K562 (cell line): ENCODE data around the gene FBN1. TPM values are rescaled to one million over a fixed set of nuclear protein-coding genes. Genes with fewer than 3 reads are reported as not detected.

Experiments used
- CBX2 ChIP-seq: fragments of 200-600 bp; sonication (generic); IDR thresholded peaks from one replicate; pipeline ENCODE4 v1.6.1; 2012; ENCODE audit warnings: mild to moderate bottlenecking, low read length, inconsistent platforms; ENCODE audit not compliant: insufficient read depth, poor library complexity, severe bottlenecking
- DNMT1 ChIP-seq: fragments of 450-650 bp; IDR thresholded peaks from 2 replicates; pipeline ENCODE4 v1.6.1; 2016; ENCODE audit warnings: antibody characterized with exemption, mild to moderate bottlenecking
- KAT7 ChIP-seq: sonication (generic); formaldehyde crosslinking; IDR thresholded peaks from 2 replicates; pipeline ENCODE4 v1.8.0; 2022; ENCODE audit warnings: missing genetic modification reagents, mild to moderate bottlenecking, borderline replicate concordance
- MEF2A ChIP-seq: IDR thresholded peaks from 2 replicates; pipeline ENCODE4 v1.6.1; 2011; ENCODE audit warnings: low read depth, mild to moderate bottlenecking, low read length, moderate library complexity; ENCODE audit not compliant: control insufficient read depth
- MXI1 ChIP-seq: IDR thresholded peaks from 2 replicates; pipeline ENCODE4 v1.6.1; 2011; ENCODE audit warnings: low read depth, mild to moderate bottlenecking, improper control_type of control experiment, low read length
- NFYB ChIP-seq: IDR thresholded peaks from 2 replicates; pipeline ENCODE4 v1.6.1; 2011; ENCODE audit warnings: mild to moderate bottlenecking, moderate library complexity; ENCODE audit not compliant: insufficient read length; ENCODE audit errors: extremely low read depth
- RFX1 ChIP-seq: fragments of 450-650 bp; IDR thresholded peaks from 2 replicates; pipeline ENCODE4 v1.6.1; 2016; ENCODE audit warnings: mild to moderate bottlenecking, moderate library complexity
- SIRT6 ChIP-seq: IDR thresholded peaks from one replicate; pipeline ENCODE4 v1.6.1; 2012; ENCODE audit warnings: low read depth, mild to moderate bottlenecking, control low read depth, inconsistent platforms, low read length, moderate library complexity
- SMAD1 ChIP-seq: fragments of 150-350 bp; IDR thresholded peaks from 2 replicates; pipeline ENCODE4 v1.6.1; 2014; ENCODE audit warnings: low read length, low read depth; ENCODE audit not compliant: partially characterized antibody
- SMAD3 ChIP-seq: fragments of 450-650 bp; formaldehyde crosslinking; conservative IDR thresholded peaks from 2 replicates; pipeline ENCODE4 v1.4.0; 2020; ENCODE audit warnings: mild to moderate bottlenecking
- SMAD4 ChIP-seq: fragments of 250-450 bp; sonication (Bioruptor Pico); conservative IDR thresholded peaks from 2 replicates; pipeline ENCODE4 v1.8.0; 2021; ENCODE audit warnings: inconsistent platforms, mild to moderate bottlenecking, moderate library complexity
- SNIP1 ChIP-seq: fragments of 450-650 bp; IDR thresholded peaks from 2 replicates; pipeline ENCODE4 v1.7.1; 2017; ENCODE audit warnings: low read depth, mild to moderate bottlenecking
- SREBF1 ChIP-seq: fragments of 150-350 bp; IDR thresholded peaks from 2 replicates; pipeline ENCODE4 v1.6.1; 2014; ENCODE audit warnings: antibody characterized with exemption, low read depth, low read length, borderline replicate concordance
- THRAP3 ChIP-seq: fragments of 450-650 bp; IDR thresholded peaks from 2 replicates; pipeline ENCODE4 v1.6.1; 2016; ENCODE audit warnings: mild to moderate bottlenecking, inconsistent platforms, borderline replicate concordance
- TOE1 ChIP-seq, 2 experiments: fragments of 450-650 bp in 1 of 2; sonication (generic) in 1 of 2; formaldehyde crosslinking in 1 of 2; IDR thresholded peaks; 2 replicates each; pipeline versions ENCODE4 v1.7.1 to v1.8.0; 2016 to 2022; ENCODE audit warnings: borderline replicate concordance in 2 of 2, mild to moderate bottlenecking in 2 of 2, antibody characterized with exemption in 1 of 2, inconsistent platforms in 1 of 2, low read depth in 1 of 2, missing genetic modification reagents in 1 of 2, moderate library complexity in 1 of 2
- U2AF1 ChIP-seq: fragments of 200-400 bp; formaldehyde crosslinking; optimal IDR thresholded peaks from 2 replicates; pipeline ENCODE3; 2017; ENCODE audit warnings: mild to moderate bottlenecking, low read depth, low read length, moderate library complexity
- XRCC5 ChIP-seq: fragments of 200-400 bp; formaldehyde crosslinking; IDR thresholded peaks from 2 replicates; pipeline ENCODE4 v1.6.1; 2017; ENCODE audit warnings: low read depth, mild to moderate bottlenecking, low read length
- ZFX ChIP-seq: sonication (generic); formaldehyde crosslinking; IDR thresholded peaks from 2 replicates; pipeline ENCODE4 v1.8.0; 2022; ENCODE audit warnings: mild to moderate bottlenecking, missing genetic modification reagents, moderate library complexity
- ZNF212 ChIP-seq: fragments of 450-650 bp; formaldehyde crosslinking; IDR thresholded peaks from 2 replicates; pipeline ENCODE4 v1.4.0; 2020; ENCODE audit warnings: mild to moderate bottlenecking
- ZNF57 ChIP-seq: fragments of 450-650 bp; formaldehyde crosslinking; IDR thresholded peaks from 2 replicates; pipeline ENCODE4 v1.4.0; 2020; ENCODE audit warnings: mild to moderate bottlenecking, moderate library complexity
- ZNF75A ChIP-seq: fragments of 450-650 bp; formaldehyde crosslinking; IDR thresholded peaks from 2 replicates; pipeline ENCODE4 v1.4.0; 2020; ENCODE audit warnings: mild to moderate bottlenecking
- polyA plus RNA-seq, 8 experiments: library from polyadenylated mRNA; depleted of rRNA in 4 of 8; stranded (reverse) in 5 of 8; unstranded in 3 of 8; fragments of >200 nt; fragmentation: Nextera tagmentation in 2 of 8; fragmentation: Illumina TruSeq in 1 of 8; extraction: Ambion mirVana in 2 of 8; extraction: Trizol in 1 of 8; gene quantifications; 2 replicates each; pipeline versions ENCODE4 v1.2.1 to v1.2.3, GENCODE V29; 2011 to 2014; ENCODE audit warnings: inconsistent platforms in 1 of 8, missing spikeins in 1 of 8
- total RNA-seq, 7 experiments: library from RNA; depleted of rRNA in 6 of 7; stranded (reverse); fragments of >200 nt in 6 of 7; fragmentation: Illumina TruSeq in 2 of 7; extraction: Trizol in 2 of 7; gene quantifications; 2 replicates each; pipeline versions ENCODE4 v1.2.1 to v1.2.3, GENCODE V29; 2011 to 2021; ENCODE audit warnings: low replicate concordance in 1 of 7
- TF ChIP-seq, protein P1 (sequence below): fragments of 200-800 bp; sonication (Bioruptor generic); IDR thresholded peaks from 2 replicates; pipeline ENCODE4 v1.6.1; 2017; ENCODE audit warnings: missing genetic modification characterization, missing compliant biosample characterization
- TF ChIP-seq, protein P2 (sequence below), 2 experiments: fragments of 450-650 bp in 1 of 2; IDR thresholded peaks; 2 replicates each; pipeline ENCODE4 v1.6.1; 2011 to 2017; ENCODE audit warnings: low read depth in 2 of 2, antibody characterized with exemption in 1 of 2, borderline replicate concordance in 1 of 2, low read length in 1 of 2, mild to moderate bottlenecking in 1 of 2, mixed read lengths in 1 of 2; ENCODE audit not compliant: control insufficient read depth in 1 of 2

FBN1 gene
- total and polyA plus RNA-seq, 9 of the 15 experiments (the other 6 are each of a cell fraction or from before 2014, with no cell fraction given), result 0.15 to 1.2 (median 0.60) TPM

DNA sequence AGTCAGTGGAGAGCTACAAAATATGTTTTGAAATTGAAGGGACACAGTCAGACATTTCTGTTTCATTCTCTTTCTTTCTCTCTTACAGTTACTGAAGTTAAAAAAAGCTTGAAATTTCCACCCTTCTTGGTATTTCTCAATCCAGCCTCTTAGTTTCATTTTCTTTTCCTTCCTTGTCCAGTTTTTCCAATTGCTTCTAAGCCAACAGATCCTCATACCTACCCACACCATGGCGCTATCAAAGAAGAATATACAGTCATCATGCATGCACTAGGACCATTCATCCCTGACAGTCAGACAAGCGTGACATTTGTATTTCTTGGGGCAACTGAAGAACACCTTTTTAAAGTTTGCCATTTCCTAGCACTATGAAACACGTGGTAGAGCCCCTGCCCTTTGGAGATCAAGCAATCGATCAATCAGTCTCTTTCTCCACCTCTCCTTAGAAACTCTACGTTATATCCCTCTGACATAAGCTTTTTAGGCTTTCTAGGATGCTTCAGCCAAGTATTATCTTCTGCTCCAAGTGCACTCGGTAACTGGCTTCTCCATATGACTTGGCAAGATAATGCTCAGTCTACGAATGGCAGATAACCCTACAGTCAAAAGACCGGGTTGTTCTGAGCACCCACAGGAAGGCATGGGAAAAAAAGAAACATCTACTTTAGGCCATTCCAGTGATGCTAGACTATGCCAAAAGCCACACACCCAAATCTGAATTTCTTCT lies 65.4 kb downstream of the FBN1 start (continued):
- peak; percentile 58; the same call in 1 of the 2 replicates for TF ChIP-seq MXI1
- TF ChIP-seq SMAD3, result no peak
- TF ChIP-seq U2AF1, result no peak
- TF ChIP-seq XRCC5, result no peak
- TF ChIP-seq SREBF1, result no peak
- no peak for TF ChIP-seq THRAP3
- TF ChIP-seq SMAD1, result no peak
- no peak for TF ChIP-seq SIRT6
- no peak for TF ChIP-seq ZNF57 (CRISPR knock-in tag)
- no peak for TF ChIP-seq ZNF212 (CRISPR knock-in tag)
- no peak for TF ChIP-seq TOE1 (IDR thresholded peaks at IDR 0.05; ENCODE audit: borderline replicate concordance)
- no peak for TF ChIP-seq TOE1 (CRISPR knock-in tag; IDR thresholded peaks at IDR 0.05; ENCODE audit: borderline replicate concordance, low read depth)
- TF ChIP-seq MEF2A, result no peak
- no peak for TF ChIP-seq KAT7
- no peak for TF ChIP-seq NFYB
- TF ChIP-seq, protein P1, sequence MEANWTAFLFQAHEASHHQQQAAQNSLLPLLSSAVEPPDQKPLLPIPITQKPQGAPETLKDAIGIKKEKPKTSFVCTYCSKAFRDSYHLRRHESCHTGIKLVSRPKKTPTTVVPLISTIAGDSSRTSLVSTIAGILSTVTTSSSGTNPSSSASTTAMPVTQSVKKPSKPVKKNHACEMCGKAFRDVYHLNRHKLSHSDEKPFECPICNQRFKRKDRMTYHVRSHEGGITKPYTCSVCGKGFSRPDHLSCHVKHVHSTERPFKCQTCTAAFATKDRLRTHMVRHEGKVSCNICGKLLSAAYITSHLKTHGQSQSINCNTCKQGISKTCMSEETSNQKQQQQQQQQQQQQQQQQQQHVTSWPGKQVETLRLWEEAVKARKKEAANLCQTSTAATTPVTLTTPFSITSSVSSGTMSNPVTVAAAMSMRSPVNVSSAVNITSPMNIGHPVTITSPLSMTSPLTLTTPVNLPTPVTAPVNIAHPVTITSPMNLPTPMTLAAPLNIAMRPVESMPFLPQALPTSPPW (CRISPR knock-in tag), result peak; percentile 42; the same call in 1 of the 2 replicates
- no peak for TF ChIP-seq ZNF75A (CRISPR knock-in tag)
- TF ChIP-seq SNIP1, result no peak
- TF ChIP-seq ZFX (CRISPR knock-in tag), result no peak
- TF ChIP-seq RFX1, result no peak
- no peak for TF ChIP-seq CBX2
- TF ChIP-seq DNMT1, result no peak
- peak; percentile 64; the same call in 1 of the 2 replicates for TF ChIP-seq SMAD4 (CRISPR knock-in tag)
- TF ChIP-seq, protein P2, sequence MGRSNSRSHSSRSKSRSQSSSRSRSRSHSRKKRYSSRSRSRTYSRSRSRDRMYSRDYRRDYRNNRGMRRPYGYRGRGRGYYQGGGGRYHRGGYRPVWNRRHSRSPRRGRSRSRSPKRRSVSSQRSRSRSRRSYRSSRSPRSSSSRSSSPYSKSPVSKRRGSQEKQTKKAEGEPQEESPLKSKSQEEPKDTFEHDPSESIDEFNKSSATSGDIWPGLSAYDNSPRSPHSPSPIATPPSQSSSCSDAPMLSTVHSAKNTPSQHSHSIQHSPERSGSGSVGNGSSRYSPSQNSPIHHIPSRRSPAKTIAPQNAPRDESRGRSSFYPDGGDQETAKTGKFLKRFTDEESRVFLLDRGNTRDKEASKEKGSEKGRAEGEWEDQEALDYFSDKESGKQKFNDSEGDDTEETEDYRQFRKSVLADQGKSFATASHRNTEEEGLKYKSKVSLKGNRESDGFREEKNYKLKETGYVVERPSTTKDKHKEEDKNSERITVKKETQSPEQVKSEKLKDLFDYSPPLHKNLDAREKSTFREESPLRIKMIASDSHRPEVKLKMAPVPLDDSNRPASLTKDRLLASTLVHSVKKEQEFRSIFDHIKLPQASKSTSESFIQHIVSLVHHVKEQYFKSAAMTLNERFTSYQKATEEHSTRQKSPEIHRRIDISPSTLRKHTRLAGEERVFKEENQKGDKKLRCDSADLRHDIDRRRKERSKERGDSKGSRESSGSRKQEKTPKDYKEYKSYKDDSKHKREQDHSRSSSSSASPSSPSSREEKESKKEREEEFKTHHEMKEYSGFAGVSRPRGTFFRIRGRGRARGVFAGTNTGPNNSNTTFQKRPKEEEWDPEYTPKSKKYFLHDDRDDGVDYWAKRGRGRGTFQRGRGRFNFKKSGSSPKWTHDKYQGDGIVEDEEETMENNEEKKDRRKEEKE (IDR thresholded peaks at IDR 0.05; ENCODE audit: borderline replicate concordance in 1 of 2, control insufficient read depth in 1 of 2, low read depth in 2 of 2, low read length in 1 of 2), result no peak
